Testis (tissue), 3 donors: ENCODE results near the gene SSH3. TPM values are rescaled to one million over a fixed set of nuclear protein-coding genes. Genes with fewer than 3 reads are reported as not detected.

Experiments
- DNase-seq: peaks from one replicate; pipeline ENCODE4 v3.0.0-alpha.2; 2019
- H3K27ac ChIP-seq, 2 donors: fragments of 200-600 bp; sonication (generic); one replicate each; pipeline ENCODE4 v1.5.1; 2019
- H3K27me3 ChIP-seq: fragments of 200-600 bp; sonication (generic); one replicate; pipeline ENCODE4 v1.5.1; 2019
- H3K36me3 ChIP-seq: fragments of 200-600 bp; sonication (generic); one replicate; pipeline ENCODE4 v1.5.1; 2017; ENCODE audit warnings: low read depth; ENCODE audit errors: missing control alignments
- H3K4me1 ChIP-seq: fragments of 200-600 bp; sonication (generic); one replicate; pipeline ENCODE4 v1.5.1; 2019
- H3K4me3 ChIP-seq, 2 donors: fragments of 200-600 bp; sonication (generic); one replicate each; pipeline ENCODE4 v1.5.1; 2017 to 2019
- H3K9me3 ChIP-seq: fragments of 200-600 bp; sonication (generic); one replicate; pipeline ENCODE4 v1.5.1; 2017
- CTCF ChIP-seq, 3 experiments: fragments of 450-650 bp in 2 of 3; fragments of 200-600 bp in 1 of 3; sonication (generic) in 1 of 3; IDR thresholded peaks; one replicate each; pipeline ENCODE4 v1.5.1; 2016 to 2019; ENCODE audit warnings: antibody characterized with exemption in 3 of 3, mild to moderate bottlenecking in 2 of 3, moderate library complexity in 1 of 3
- POLR2A ChIP-seq: fragments of 450-650 bp; IDR thresholded peaks from one replicate; pipeline ENCODE4 v1.6.1; 2017; ENCODE audit warnings: antibody characterized with exemption, mild to moderate bottlenecking, moderate library complexity
- WGBS, 2 donors: methylation state at CpG; one replicate each; pipeline ENCODE4 v1.1.5; 2018; 5-methylcytosine and 5-hydroxymethylcytosine counted together
- intact Hi-C: fragments of 100-400 bp; cut with DNase I; formaldehyde crosslinking; loops from one replicate; pipeline ENCODE4 v1.15.1; 2023; ENCODE audit warnings: low total_unique reads
- polyA plus RNA-seq: library from polyadenylated mRNA; stranded (reverse); fragments of 350-450 nt; fragmentation: Illumina TruSeq; extraction: RNeasy Lipid Tissue Mini Kit (QIAGEN cat#74804); gene quantifications from one replicate; pipeline ENCODE4 v1.2.3, GENCODE V29; 2014; ENCODE audit warnings: low read depth, low replicate concordance; ENCODE audit not compliant: insufficient read depth
- total RNA-seq, 2 donors: library from RNA; depleted of rRNA; stranded (reverse); fragments of >200 nt; gene quantifications; one replicate each; pipeline ENCODE4 v1.2.3, GENCODE V29; 2016

Gene SSH3
- total and polyA plus RNA-seq, 3 donors from 2014 or later: 6.9 to 9.8 (median 8.6) TPM

GRCh38 chr11:67282155-67282875 lies 21.0 kb upstream of the SSH3 start:
- Histone ChIP-seq H3K36me3 (no peaks in the 10 kb centered on the region), H3K4me1 (peaks cover 16% of the 10 kb centered on the region), H3K4me3 (no peak overlapping the region), H3K9me3 (no peaks in the 10 kb centered on the region), H3K27ac (no peak overlapping the region), H3K27me3 (no peaks in the 10 kb centered on the region)
- intact Hi-C loops: no loop called here
- WGBS, 2 donors: 91 to 93% methylated on average over 17 to 20 of the region's 20 CpGs
- TF ChIP-seq POLR2A: no peak
- TF ChIP-seq CTCF (IDR thresholded peaks at IDR 0.05): no peak
- no peak for DNase-seq

- Histone ChIP-seq H3K4me3 (no peak overlapping the region), H3K4me1 (peaks cover 16% of the 10 kb centered on the region), H3K27me3 (no peaks in the 10 kb centered on the region), H3K9me3 (no peaks in the 10 kb centered on the region), H3K27ac (no peak overlapping the region), H3K36me3 (no peaks in the 10 kb centered on the region)
- 93 to 95% methylated on average over 5 to 11 of the region's 11 CpGs for WGBS, 2 donors
- intact Hi-C loops: no loop called here
- TF ChIP-seq POLR2A (no peak), CTCF (IDR thresholded peaks at IDR 0.05) (no peak)
- no peak for DNase-seq
Observed at GRCh38 chr11:67282876-67283371, 20.4 kb upstream of the SSH3 start.

GRCh38 chr11:67283481-67283963 lies 19.8 kb upstream of the SSH3 start:
- no peak for DNase-seq
- Histone ChIP-seq H3K36me3 (no peaks in the 10 kb centered on the region), H3K4me1 (peaks cover 17% of the 10 kb centered on the region), H3K9me3 (no peaks in the 10 kb centered on the region), H3K27me3 (no peaks in the 10 kb centered on the region), H3K4me3 (no peak overlapping the region), H3K27ac (no peak overlapping the region)
- no peak for TF ChIP-seq POLR2A
- TF ChIP-seq CTCF (IDR thresholded peaks at IDR 0.05): no peak
- 82 to 85% methylated on average over 9 to 13 of the region's 13 CpGs for WGBS, 2 donors
- intact Hi-C loops: no loop called here

GRCh38 chr11:67284811-67285540 lies 18.4 kb upstream of the SSH3 start:
- intact Hi-C loops: no loop called here
- Histone ChIP-seq H3K27me3 (no peaks in the 10 kb centered on the region), H3K36me3 (no peaks in the 10 kb centered on the region), H3K4me3 (no peak overlapping the region), H3K9me3 (no peaks in the 10 kb centered on the region), H3K4me1 (peaks cover 17% of the 10 kb centered on the region), H3K27ac (no peak overlapping the region)
- 89 to 91% methylated on average over 12 to 45 of the region's 45 CpGs for WGBS, 2 donors
- no peak for TF ChIP-seq CTCF (IDR thresholded peaks at IDR 0.05)
- no peak for TF ChIP-seq POLR2A
- no peak for DNase-seq
